GM20000 (cell line): ENCODE results near the gene STUB1.
A peak's percentile ranks its signal among the peaks of the same experiment; 100 is the strongest.

Experiments
- DNase-seq: peaks from one replicate; pipeline ENCODE4 v3.0.0; 2012; ENCODE audit warnings: low spot score
- CTCF ChIP-seq: IDR thresholded peaks from 2 replicates; pipeline ENCODE4 v1.5.1; 2012; ENCODE audit warnings: mild to moderate bottlenecking, control low read depth; ENCODE audit errors: extremely low read depth, missing control alignments

Gene STUB1

GRCh38 chr16:681746-682427 lies 1.7 kb downstream of the STUB1 start:
- TF ChIP-seq CTCF = no peak
- DNase-seq = no peak

GRCh38 chr16:682493-683395 lies 2.5 kb downstream of the STUB1 start:
- TF ChIP-seq CTCF = no peak
- no peak for DNase-seq

- DNase-seq = peak; percentile 26
These were observed 3.3 kb downstream of the STUB1 start for GRCh38 chr16:683396-684070.

GRCh38 chr16:684071-684794 lies 4.0 kb downstream of the STUB1 start, which contains the start of gene JMJD8:
Gene JMJD8 (minus strand): TSS chr16:684334. CDS start chr16:684319, 15 bp downstream.
- peak; percentile 99 for DNase-seq

More at GRCh38 chr16:683396-684070, 3.3 kb downstream of the STUB1 start:
- TF ChIP-seq CTCF = no peak

GRCh38 chr16:684961-685696 lies 4.9 kb downstream of the STUB1 start:
- TF ChIP-seq CTCF = no peak

More at GRCh38 chr16:684071-684794, 4.0 kb downstream of the STUB1 start, which contains the start of gene JMJD8:
- no peak for TF ChIP-seq CTCF

GRCh38 chr16:685967-686366 lies 5.8 kb downstream of the STUB1 start:
- no peak for TF ChIP-seq CTCF
- DNase-seq = peak; percentile 29

More at GRCh38 chr16:684961-685696, 4.9 kb downstream of the STUB1 start:
- DNase-seq = no peak
